GM12864 (cell line): ENCODE results near the gene PRRT4.

Source experiments
- DNase-seq: peaks from one replicate; pipeline ENCODE4 v3.0.0-alpha.2; 2011; ENCODE audit warnings: low read depth
- H3K4me3 ChIP-seq: 2 replicates; pipeline ENCODE4 v1.5.1; 2011; ENCODE audit warnings: mild to moderate bottlenecking, low read depth, low read length, control low read depth
- TF ChIP-seq, protein P1 (sequence below): IDR thresholded peaks from 2 replicates; pipeline ENCODE4 v1.5.1; 2011; ENCODE audit warnings: low read depth, mild to moderate bottlenecking, moderate library complexity, low read length, control low read depth, inconsistent platforms; ENCODE audit errors: missing control alignments

The PRRT4 gene

GRCh38 chr7:128388145-128388485, 26.6 kb upstream of the PRRT4 start:
- TF ChIP-seq, protein P1, sequence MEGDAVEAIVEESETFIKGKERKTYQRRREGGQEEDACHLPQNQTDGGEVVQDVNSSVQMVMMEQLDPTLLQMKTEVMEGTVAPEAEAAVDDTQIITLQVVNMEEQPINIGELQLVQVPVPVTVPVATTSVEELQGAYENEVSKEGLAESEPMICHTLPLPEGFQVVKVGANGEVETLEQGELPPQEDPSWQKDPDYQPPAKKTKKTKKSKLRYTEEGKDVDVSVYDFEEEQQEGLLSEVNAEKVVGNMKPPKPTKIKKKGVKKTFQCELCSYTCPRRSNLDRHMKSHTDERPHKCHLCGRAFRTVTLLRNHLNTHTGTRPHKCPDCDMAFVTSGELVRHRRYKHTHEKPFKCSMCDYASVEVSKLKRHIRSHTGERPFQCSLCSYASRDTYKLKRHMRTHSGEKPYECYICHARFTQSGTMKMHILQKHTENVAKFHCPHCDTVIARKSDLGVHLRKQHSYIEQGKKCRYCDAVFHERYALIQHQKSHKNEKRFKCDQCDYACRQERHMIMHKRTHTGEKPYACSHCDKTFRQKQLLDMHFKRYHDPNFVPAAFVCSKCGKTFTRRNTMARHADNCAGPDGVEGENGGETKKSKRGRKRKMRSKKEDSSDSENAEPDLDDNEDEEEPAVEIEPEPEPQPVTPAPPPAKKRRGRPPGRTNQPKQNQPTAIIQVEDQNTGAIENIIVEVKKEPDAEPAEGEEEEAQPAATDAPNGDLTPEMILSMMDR: no peak
- no peak for DNase-seq
- no peak overlapping the region for H3K4me3 ChIP-seq

DNA sequence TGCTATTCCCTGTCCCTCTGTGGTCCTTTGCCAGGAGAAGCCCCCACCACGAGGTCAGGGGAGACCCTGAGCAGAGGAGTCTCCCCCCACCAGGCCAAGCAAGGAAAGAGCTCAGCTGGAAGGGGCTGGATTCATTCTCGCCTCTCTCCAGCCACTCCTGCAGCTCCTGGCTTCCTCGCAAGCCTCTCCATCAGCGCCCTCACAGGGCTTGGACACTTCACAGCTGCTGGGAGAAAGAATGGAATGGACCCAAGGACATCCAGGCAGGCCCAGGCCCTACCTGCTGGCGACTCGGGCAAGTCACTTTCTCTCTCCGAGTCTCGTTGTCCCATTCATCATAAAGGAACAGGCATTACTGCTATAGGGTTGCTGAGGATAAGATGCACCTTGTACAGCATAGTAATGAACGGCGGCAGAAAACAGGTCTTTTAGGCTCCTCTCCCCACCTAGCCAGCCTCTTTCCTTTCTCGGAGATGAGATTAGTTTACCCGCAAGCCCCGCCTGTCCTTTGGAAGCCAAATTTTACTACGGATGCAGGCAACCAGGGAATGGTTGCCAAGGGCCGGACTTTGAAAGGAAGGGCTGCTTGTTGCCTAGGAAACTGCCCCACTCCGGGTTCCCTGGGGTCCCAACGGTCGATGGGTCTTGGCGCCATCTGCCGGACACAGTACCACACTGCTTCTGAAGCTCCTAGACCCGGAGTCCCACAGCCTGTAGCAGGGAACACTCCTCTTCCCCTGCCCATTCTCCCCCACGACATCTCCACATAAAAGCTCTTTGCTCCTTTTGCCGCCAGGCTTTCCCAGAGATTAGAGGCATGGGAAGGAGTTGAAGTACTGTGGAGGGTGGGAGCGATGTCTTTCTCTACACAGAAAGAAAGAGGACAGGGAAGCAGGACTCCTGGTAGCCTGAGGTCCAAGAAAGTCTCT, 26.0 kb upstream of the PRRT4 start:
- H3K4me3 ChIP-seq: no peak overlapping the region
- TF ChIP-seq, protein P1: peak; percentile 93
- no peak for DNase-seq

GRCh38 chr7:128385988-128386925, 24.8 kb upstream of the PRRT4 start:
- H3K4me3 ChIP-seq: no peak overlapping the region
- DNase-seq: no peak
- TF ChIP-seq, protein P1: no peak

DNA sequence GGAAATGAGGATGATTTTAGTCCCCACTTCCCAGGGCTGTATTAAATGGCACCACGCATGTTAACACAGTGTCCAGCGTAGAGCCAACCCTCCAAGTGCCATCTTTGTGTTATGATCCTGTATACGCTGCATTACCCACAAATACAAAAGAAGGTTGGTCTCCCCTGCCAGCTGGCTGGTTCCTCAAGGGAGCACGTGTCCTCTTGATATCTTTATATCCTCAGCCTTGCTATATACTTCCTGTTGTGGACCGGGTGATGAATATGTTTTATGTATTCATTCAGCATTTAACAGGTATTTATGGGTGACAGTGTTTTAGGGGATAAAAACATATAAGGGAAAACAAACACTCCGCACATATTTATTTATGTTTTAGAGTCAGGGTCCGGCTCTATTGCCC, 23.2 kb upstream of the PRRT4 start:
- no peak for DNase-seq
- no peak overlapping the region for H3K4me3 ChIP-seq
- TF ChIP-seq, protein P1: no peak

DNA sequence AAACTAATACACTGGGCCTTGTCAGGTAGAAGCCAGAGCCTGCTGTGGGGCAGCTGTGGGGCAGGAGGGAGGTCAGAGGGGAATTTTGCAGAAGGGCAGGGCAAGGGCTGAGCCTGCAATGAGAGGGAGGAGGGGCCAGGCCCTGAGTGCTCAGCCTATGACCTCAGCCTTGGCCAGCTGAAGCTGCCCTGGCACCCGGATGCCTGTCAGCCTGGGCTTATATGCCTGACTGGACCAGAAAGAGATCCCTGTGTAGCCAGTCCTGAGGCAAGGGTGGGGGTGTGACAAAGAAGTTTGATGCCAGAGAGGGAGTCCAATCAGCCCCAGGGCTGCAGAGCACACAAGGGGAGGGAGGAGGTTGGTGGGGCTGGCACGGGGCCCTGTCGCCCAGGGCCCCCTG, 22.3 kb upstream of the PRRT4 start:
- DNase-seq: no peak
- TF ChIP-seq, protein P1: no peak

DNA sequence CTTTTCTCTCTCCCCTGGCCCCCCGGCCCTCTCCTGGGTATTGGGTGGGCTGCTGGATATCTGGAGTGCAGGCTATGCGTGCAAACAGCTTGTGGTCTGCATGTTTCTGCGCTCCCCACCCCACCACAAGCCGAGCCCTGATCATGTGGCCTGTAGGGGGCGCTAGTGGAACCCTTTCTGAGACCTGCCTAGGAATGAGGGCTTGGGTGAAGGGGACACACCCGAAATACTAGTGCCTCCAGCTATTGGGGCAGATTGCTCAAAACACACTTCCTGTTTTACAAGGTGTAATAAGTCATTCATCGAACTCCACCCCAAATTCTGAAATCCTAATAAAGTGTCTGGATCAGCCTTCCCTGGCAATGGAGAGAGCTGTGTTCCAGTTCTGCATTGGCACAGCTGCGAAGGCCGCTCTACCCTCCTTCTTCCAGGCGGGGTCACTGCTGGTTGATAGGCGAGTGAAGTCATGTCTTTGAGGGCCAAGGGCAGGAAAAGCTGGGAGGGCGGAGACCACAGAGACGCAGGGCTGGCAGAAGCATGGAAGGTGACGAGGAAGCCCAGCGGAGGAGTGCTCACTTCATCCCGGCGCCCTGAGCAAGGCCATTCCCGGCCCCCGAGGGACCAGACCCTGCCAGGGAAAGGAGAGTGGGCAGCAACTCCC, 19.8 kb upstream of the PRRT4 start:
- TF ChIP-seq, protein P1: peak; percentile 74
- no peak for DNase-seq
- no peak overlapping the region for H3K4me3 ChIP-seq

More for the DNA sequence above, 22.3 kb upstream of the PRRT4 start:
- H3K4me3 ChIP-seq: no peak overlapping the region
